GM12878 (cell line): ENCODE data around the gene LRRK1.

Experiments
- TCF7 ChIP-seq: IDR thresholded peaks from 2 replicates; pipeline ENCODE4 v1.6.1; 2014; ENCODE audit warnings: antibody characterized with exemption, borderline replicate concordance
- ZBTB33 ChIP-seq: fragments of 450-650 bp; IDR thresholded peaks from 2 replicates; pipeline ENCODE4 v1.6.1; 2017; ENCODE audit warnings: mild to moderate bottlenecking

GRCh38 chr15:100926971-100927756, 8.0 kb downstream of the LRRK1 start:
- no peak for TF ChIP-seq ZBTB33
- no peak for TF ChIP-seq TCF7
